Measurements from ENCODE around the gene A2ML1. TPM values are rescaled to one million over a fixed set of nuclear protein-coding genes. Genes with fewer than 3 reads are reported as not detected.
A peak's percentile ranks its signal among the peaks of the same experiment; 100 is the strongest.

A2ML1 gene
- total RNA-seq, 4 donors from 2014 or later = not detected

DNA sequence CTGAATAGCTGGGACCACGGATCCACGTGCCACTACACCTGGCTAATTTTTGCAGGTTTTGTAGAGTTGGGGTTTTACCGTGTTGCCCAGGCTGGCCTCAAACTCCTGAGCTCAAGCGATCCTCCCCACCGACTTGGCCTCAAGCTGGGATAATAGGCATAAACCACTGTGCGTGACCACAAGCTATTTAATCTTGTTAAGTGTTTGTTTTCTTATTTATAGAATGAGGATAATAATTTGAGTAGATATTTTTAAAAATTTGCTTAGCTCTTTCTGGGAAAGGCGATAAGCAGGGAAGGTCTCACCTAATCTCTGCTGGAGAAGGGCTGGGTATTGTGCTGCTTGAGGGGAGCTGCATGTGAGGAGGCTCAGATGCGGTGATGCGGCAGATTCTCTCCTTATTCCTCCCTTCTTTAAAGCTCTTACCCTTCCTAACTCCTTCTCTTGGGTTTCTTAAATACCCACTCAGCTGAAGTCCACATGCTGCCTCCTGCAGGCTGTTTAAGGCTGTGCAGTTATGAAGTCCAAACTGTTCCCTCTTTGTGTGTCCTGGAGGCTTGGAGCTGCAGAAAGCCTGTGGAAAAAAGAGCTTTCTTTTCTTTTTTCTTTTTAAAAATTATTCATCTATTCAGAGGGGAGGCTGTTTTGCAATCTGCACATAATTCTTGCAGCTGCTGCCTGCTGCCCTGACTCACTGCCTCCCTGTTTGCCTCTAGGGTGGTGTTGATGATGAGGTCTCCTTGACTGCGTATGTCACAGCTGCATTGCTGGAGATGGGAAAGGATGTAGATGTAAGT, 37.9 kb downstream of the A2ML1 start:
- Histone ChIP-seq H3K4me3 (no peak overlapping the region), H3K27ac (no peak overlapping the region), H3K36me3 (no peaks in the 10 kb centered on the region), H3K4me1 (no peaks in the 10 kb centered on the region), H3K9me3 (no peaks in the 10 kb centered on the region), H3K27me3 (no peaks in the 10 kb centered on the region)
- WGBS, 2 donors (ENCODE audit: low coverage in 1 of 2) = 75 to 95% methylated on average over 6 to 10 of the region's 10 CpGs
- DNase-seq = peak; percentile 31
- TF ChIP-seq, protein P1, sequence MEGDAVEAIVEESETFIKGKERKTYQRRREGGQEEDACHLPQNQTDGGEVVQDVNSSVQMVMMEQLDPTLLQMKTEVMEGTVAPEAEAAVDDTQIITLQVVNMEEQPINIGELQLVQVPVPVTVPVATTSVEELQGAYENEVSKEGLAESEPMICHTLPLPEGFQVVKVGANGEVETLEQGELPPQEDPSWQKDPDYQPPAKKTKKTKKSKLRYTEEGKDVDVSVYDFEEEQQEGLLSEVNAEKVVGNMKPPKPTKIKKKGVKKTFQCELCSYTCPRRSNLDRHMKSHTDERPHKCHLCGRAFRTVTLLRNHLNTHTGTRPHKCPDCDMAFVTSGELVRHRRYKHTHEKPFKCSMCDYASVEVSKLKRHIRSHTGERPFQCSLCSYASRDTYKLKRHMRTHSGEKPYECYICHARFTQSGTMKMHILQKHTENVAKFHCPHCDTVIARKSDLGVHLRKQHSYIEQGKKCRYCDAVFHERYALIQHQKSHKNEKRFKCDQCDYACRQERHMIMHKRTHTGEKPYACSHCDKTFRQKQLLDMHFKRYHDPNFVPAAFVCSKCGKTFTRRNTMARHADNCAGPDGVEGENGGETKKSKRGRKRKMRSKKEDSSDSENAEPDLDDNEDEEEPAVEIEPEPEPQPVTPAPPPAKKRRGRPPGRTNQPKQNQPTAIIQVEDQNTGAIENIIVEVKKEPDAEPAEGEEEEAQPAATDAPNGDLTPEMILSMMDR (IDR thresholded peaks at IDR 0.05) = peak; percentile 38 to 54 (median 48)
- no peak for TF ChIP-seq EP300 (IDR thresholded peaks at IDR 0.05; ENCODE audit: low read depth)
- in situ Hi-C loops (cut with MboI; ENCODE audit: low pct_ligation_motif_present in 1 of 4, low pct_unique_long_range_greater_than_20kb in 1 of 4, low sequenced_read_pairs in 3 of 4) = loop anchor here in 2 of 4 donors (25.0 kb wide), 2 partner anchors 173 to 323 kb away; partner anchors contain the start of genes CLEC4E (in 1 of the 2) and RIMKLB (in 1 of the 2)
- intact Hi-C loops (cut with DNase I; ENCODE audit: low total_unique reads) = no loop called here

DNA sequence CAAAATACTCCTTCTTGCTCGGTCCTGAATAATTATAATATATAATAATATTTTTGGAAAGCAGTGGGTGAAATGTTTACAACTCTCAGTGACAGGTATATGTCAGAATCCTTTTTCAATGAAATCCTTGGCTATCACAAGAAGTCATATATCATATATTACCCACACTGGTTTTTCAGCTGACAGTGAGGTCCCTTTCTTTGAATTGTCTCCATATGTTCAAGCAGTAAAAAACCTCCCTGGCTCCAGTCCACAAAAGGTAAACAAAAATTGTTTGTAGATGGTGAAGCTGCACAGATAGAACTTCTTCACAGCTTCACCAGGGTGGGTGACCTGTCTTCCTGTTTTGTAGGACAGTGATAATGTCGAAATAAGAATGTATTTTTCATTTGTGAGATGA, 44.0 kb downstream of the A2ML1 start:
- Histone ChIP-seq H3K4me1 (no peaks in the 10 kb centered on the region), H3K9me3 (no peaks in the 10 kb centered on the region), H3K36me3 (no peaks in the 10 kb centered on the region), H3K27ac (no peak overlapping the region), H3K4me3 (no peak overlapping the region), H3K27me3 (no peaks in the 10 kb centered on the region)
- no peak for DNase-seq
- WGBS, 2 donors (ENCODE audit: low coverage in 1 of 2) = 57 to 71% methylated on average over 2 of the region's 2 CpGs
- in situ Hi-C loops (cut with MboI; ENCODE audit: low pct_ligation_motif_present in 1 of 4, low pct_unique_long_range_greater_than_20kb in 1 of 4, low sequenced_read_pairs in 3 of 4) = loop anchor here in 2 of 4 donors (25.0 kb wide), 2 partner anchors 179 to 329 kb away; partner anchors contain the start of genes CLEC4E (in 1 of the 2) and RIMKLB (in 1 of the 2)
- no peak for TF ChIP-seq POLR2A (IDR thresholded peaks at IDR 0.05)
- no peak for TF ChIP-seq POLR2AphosphoS5 (IDR thresholded peaks at IDR 0.05)
- TF ChIP-seq, protein P1 (IDR thresholded peaks at IDR 0.05) = no peak
- no peak for TF ChIP-seq EP300 (IDR thresholded peaks at IDR 0.05; ENCODE audit: low read depth)
- intact Hi-C loops (cut with DNase I; ENCODE audit: low total_unique reads) = no loop called here

DNA sequence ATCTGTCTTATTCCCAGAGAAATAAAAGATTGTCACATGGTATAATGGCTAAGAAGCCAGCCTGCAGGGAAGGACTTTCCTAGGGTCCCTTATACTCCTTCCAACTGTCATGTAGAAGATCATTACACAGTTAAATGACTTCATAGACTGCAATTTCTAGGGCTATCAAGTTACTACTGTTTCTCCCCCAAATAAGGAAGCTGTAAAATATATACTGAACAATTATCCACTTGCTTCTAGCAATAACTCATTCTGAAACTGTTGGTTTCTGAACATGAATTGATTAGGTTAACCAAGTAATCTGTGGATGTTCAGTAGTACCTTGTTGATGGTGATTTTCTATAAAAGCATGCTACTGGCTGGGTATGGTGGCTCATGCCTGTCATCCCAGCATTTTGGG, 44.6 kb downstream of the A2ML1 start:
- no peaks in the 10 kb centered on the region for H3K9me3 ChIP-seq
- H3K27me3 ChIP-seq = no peaks in the 10 kb centered on the region
- H3K36me3 ChIP-seq = no peaks in the 10 kb centered on the region
- in situ Hi-C loops (cut with MboI; ENCODE audit: low pct_ligation_motif_present in 1 of 4, low pct_unique_long_range_greater_than_20kb in 1 of 4, low sequenced_read_pairs in 3 of 4) = loop anchor here in 2 of 4 donors (25.0 kb wide), 2 partner anchors 180 to 330 kb away; partner anchors contain the start of genes CLEC4E (in 1 of the 2) and RIMKLB (in 1 of the 2)
- no peak for DNase-seq
- no peaks in the 10 kb centered on the region for H3K4me1 ChIP-seq
- TF ChIP-seq POLR2AphosphoS5 (IDR thresholded peaks at IDR 0.05) = no peak
- TF ChIP-seq, protein P1 (IDR thresholded peaks at IDR 0.05) = no peak
- TF ChIP-seq POLR2A (IDR thresholded peaks at IDR 0.05) = no peak
- TF ChIP-seq EP300 (IDR thresholded peaks at IDR 0.05; ENCODE audit: low read depth) = no peak
- no peak overlapping the region for H3K4me3 ChIP-seq
- no peak overlapping the region for H3K27ac ChIP-seq
- intact Hi-C loops (cut with DNase I; ENCODE audit: low total_unique reads) = no loop called here

DNA sequence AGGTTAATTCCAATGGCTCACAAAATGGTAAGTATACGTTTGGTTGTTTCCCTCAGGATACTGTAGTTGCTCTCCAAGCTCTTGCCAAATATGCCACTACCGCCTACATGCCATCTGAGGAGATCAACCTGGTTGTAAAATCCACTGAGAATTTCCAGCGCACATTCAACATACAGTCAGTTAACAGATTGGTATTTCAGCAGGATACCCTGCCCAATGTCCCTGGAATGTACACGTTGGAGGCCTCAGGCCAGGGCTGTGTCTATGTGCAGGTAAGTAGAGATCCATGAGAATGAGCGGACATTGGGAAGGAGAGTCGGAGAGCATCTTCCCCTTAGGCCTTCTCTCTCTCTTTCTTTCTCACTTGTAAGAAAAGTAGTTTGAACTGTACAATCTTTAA, 45.4 kb downstream of the A2ML1 start:
- intact Hi-C loops (cut with DNase I; ENCODE audit: low total_unique reads) (no loop called here), in situ Hi-C loops (cut with MboI; ENCODE audit: low pct_ligation_motif_present in 1 of 4, low pct_unique_long_range_greater_than_20kb in 1 of 4, low sequenced_read_pairs in 3 of 4) (loop anchor here in 2 of 4 donors (25.0 kb wide), 2 partner anchors 180 to 330 kb away; partner anchors contain the start of genes CLEC4E (in 1 of the 2) and RIMKLB (in 1 of the 2))
- H3K27ac ChIP-seq = no peak overlapping the region
- 82 to 87% methylated on average over 5 to 6 of the region's 6 CpGs for WGBS, 2 donors (ENCODE audit: low coverage in 1 of 2)
- DNase-seq = no peak
- H3K27me3 ChIP-seq = no peaks in the 10 kb centered on the region
- H3K36me3 ChIP-seq = no peaks in the 10 kb centered on the region
- H3K9me3 ChIP-seq = no peaks in the 10 kb centered on the region
- no peaks in the 10 kb centered on the region for H3K4me1 ChIP-seq
- no peak overlapping the region for H3K4me3 ChIP-seq
- TF ChIP-seq, protein P1 (IDR thresholded peaks at IDR 0.05) = no peak
- TF ChIP-seq EP300 (IDR thresholded peaks at IDR 0.05; ENCODE audit: low read depth) (no peak), POLR2AphosphoS5 (IDR thresholded peaks at IDR 0.05) (no peak), POLR2A (IDR thresholded peaks at IDR 0.05) (no peak)
